Transverse colon (tissue), 4 donors: ENCODE measurements around the gene ZNRD2. TPM values are rescaled to one million over a fixed set of nuclear protein-coding genes. Genes with fewer than 3 reads are reported as not detected.

Experiments used
- DNase-seq: peaks from one replicate; pipeline ENCODE4 v3.0.0-alpha.2; 2019
- H3K27ac ChIP-seq, 4 donors: fragments of 200-600 bp; sonication (generic); 2 replicates each; pipeline ENCODE4 v1.5.1; 2016 to 2018; ENCODE audit warnings: inconsistent platforms in 4 of 4
- H3K27me3 ChIP-seq: fragments of 200-600 bp; sonication (generic); 2 replicates; pipeline ENCODE4 v1.5.1; 2017; ENCODE audit warnings: inconsistent platforms
- H3K36me3 ChIP-seq, 4 donors: fragments of 200-600 bp; sonication (generic); 2 replicates each; pipeline ENCODE4 v1.5.1; 2017 to 2019; ENCODE audit warnings: inconsistent platforms in 4 of 4
- H3K4me1 ChIP-seq, 4 donors: fragments of 200-600 bp; sonication (generic); 2 replicates each; pipeline ENCODE4 v1.5.1; 2017 to 2020; ENCODE audit warnings: inconsistent platforms in 4 of 4
- H3K4me3 ChIP-seq, 4 donors: fragments of 200-600 bp; sonication (generic); 1 replicate in 1 of 4; 2 replicates in 3 of 4; pipeline versions ENCODE4 v1.5.1 to v1.6.1; 2017 to 2019; ENCODE audit warnings: inconsistent platforms in 4 of 4
- H3K9me3 ChIP-seq, 2 donors: fragments of 200-600 bp; sonication (generic); 2 replicates each; pipeline ENCODE4 v1.5.1; 2017 to 2019; ENCODE audit warnings: inconsistent platforms in 2 of 2
- CTCF ChIP-seq, 5 experiments: fragments of 200-600 bp in 3 of 5; fragments of 450-650 bp in 2 of 5; sonication (generic) in 3 of 5; IDR thresholded peaks; 1 replicate in 2 of 5; 2 replicates in 3 of 5; pipeline ENCODE4 v1.5.1; 2016 to 2017; ENCODE audit warnings: antibody characterized with exemption in 5 of 5, inconsistent platforms in 3 of 5, mild to moderate bottlenecking in 2 of 5, moderate library complexity in 1 of 5
- EP300 ChIP-seq: sonication (generic); formaldehyde crosslinking; IDR thresholded peaks from one replicate; pipeline ENCODE4 v1.6.1; 2017; ENCODE audit warnings: antibody characterized with exemption, low read depth
- POLR2A ChIP-seq: fragments of 450-650 bp; IDR thresholded peaks from one replicate; pipeline ENCODE4 v1.6.1; 2016; ENCODE audit warnings: antibody characterized with exemption, mild to moderate bottlenecking, moderate library complexity
- POLR2AphosphoS5 ChIP-seq, 3 donors: sonication (generic); formaldehyde crosslinking; IDR thresholded peaks; one replicate each; pipeline ENCODE4 v1.6.1; 2016; ENCODE audit warnings: antibody characterized with exemption in 3 of 3
- WGBS, 2 donors: methylation state at CpG; one replicate each; pipeline ENCODE4 v1.1.5; 2018; ENCODE audit warnings: low coverage in 1 of 2; 5-methylcytosine and 5-hydroxymethylcytosine counted together
- in situ Hi-C, 4 donors: fragments of 200-750 bp; cut with MboI; loops; one replicate each; pipeline versions ENCODE4 v1.15.0 to v1.15.1; 2017; ENCODE audit warnings: low sequenced_read_pairs in 3 of 4, low pct_ligation_motif_present in 1 of 4, low pct_unique_long_range_greater_than_20kb in 1 of 4
- intact Hi-C: fragments of 100-400 bp; cut with DNase I; formaldehyde crosslinking; loops from one replicate; pipeline ENCODE4 v1.15.1; 2023; ENCODE audit warnings: low total_unique reads
- total RNA-seq, 4 donors: library from RNA; depleted of rRNA; stranded (reverse); fragments of >200 nt; gene quantifications; one replicate each; pipeline ENCODE4 v1.1.0, GENCODE V29; 2016

The ZNRD2 gene
- total RNA-seq, 4 donors from 2014 or later = 6.4 to 38.4 (median 27.9) TPM

GRCh38 chr11:65598258-65598699 is 28.0 kb downstream of the ZNRD2 start:
- in situ Hi-C loops (no loop called here), intact Hi-C loops (no loop called here)
- peaks cover 0 to 16% (median 10%) of the 10 kb centered on the region in 4 donors for H3K4me1 ChIP-seq
- no peak for DNase-seq
- H3K9me3 ChIP-seq = no peaks in the 10 kb centered on the region
- peaks cover 0 to 15% (median 5%) of the 10 kb centered on the region in 4 donors for H3K36me3 ChIP-seq
- H3K4me3 ChIP-seq = no peak overlapping the region
- WGBS, 2 donors = 96% methylated on average over 12 of the region's 16 CpGs; no CpG with 5 or more reads in 1 of the 2 donors
- no peak for TF ChIP-seq EP300
- no peak for TF ChIP-seq CTCF (IDR thresholded peaks at IDR 0.05)
- TF ChIP-seq POLR2A = no peak
- no peak for TF ChIP-seq POLR2AphosphoS5 (IDR thresholded peaks at IDR 0.05)
- H3K27ac ChIP-seq = no peak overlapping the region
- no peaks in the 10 kb centered on the region for H3K27me3 ChIP-seq

- in situ Hi-C loops = no loop called here
- peaks cover 0 to 15% (median 5%) of the 10 kb centered on the region in 4 donors for H3K36me3 ChIP-seq
- H3K27me3 ChIP-seq = no peaks in the 10 kb centered on the region
- DNase-seq = no peak
- TF ChIP-seq POLR2AphosphoS5 (IDR thresholded peaks at IDR 0.05) (no peak), CTCF (IDR thresholded peaks at IDR 0.05) (no peak), POLR2A (no peak)
- H3K4me3 ChIP-seq = no peak overlapping the region
- intact Hi-C loops = no loop called here
- H3K9me3 ChIP-seq = no peaks in the 10 kb centered on the region
- H3K27ac ChIP-seq = no peak overlapping the region
- WGBS, 2 donors = 91 to 100% methylated on average over 2 to 49 of the region's 49 CpGs
- H3K4me1 ChIP-seq = peaks cover 0 to 9% (median 9%) of the 10 kb centered on the region in 4 donors
These were observed 29.1 kb downstream of the ZNRD2 start for GRCh38 chr11:65599216-65599954.

- Histone ChIP-seq H3K36me3 (peaks cover 0 to 18% (median 7%) of the 10 kb centered on the region in 4 donors), H3K9me3 (no peaks in the 10 kb centered on the region), H3K27ac (no peak overlapping the region), H3K4me1 (peaks cover 0 to 9% (median 9%) of the 10 kb centered on the region in 4 donors), H3K27me3 (no peaks in the 10 kb centered on the region), H3K4me3 (no peak overlapping the region)
- no peak for DNase-seq
- 100% methylated on average over 6 of the region's 6 CpGs; no CpG with 5 or more reads in 1 of the 2 donors for WGBS, 2 donors
- TF ChIP-seq POLR2A (no peak), POLR2AphosphoS5 (IDR thresholded peaks at IDR 0.05) (no peak), CTCF (IDR thresholded peaks at IDR 0.05) (no peak), EP300 (no peak)
- in situ Hi-C loops (loop anchor here in 1 of 4 donors (5.0 kb wide), 1 partner anchor 58 kb away; no protein-coding TSS in a partner anchor), intact Hi-C loops (no loop called here)
These were observed 29.6 kb downstream of the ZNRD2 start for GRCh38 chr11:65599955-65600246.

- intact Hi-C loops (no loop called here), in situ Hi-C loops (loop anchor here in 1 of 4 donors (5.0 kb wide), 1 partner anchor 62 kb away; no protein-coding TSS in a partner anchor)
- TF ChIP-seq POLR2AphosphoS5 (IDR thresholded peaks at IDR 0.05) (no peak), CTCF (IDR thresholded peaks at IDR 0.05) (no peak), EP300 (no peak), POLR2A (no peak)
- peaks cover 7 to 22% (median 12%) of the 10 kb centered on the region in 4 donors for H3K4me1 ChIP-seq
- no peak overlapping the region for H3K4me3 ChIP-seq
- WGBS, 2 donors = 92% methylated on average over 1 of the region's 1 CpG; no CpG with 5 or more reads in 1 of the 2 donors
- no peaks in the 10 kb centered on the region for H3K9me3 ChIP-seq
- H3K27ac ChIP-seq = no peak overlapping the region
- H3K36me3 ChIP-seq = peaks cover 0 to 19% (median 9%) of the 10 kb centered on the region in 4 donors
- DNase-seq = no peak
- H3K27me3 ChIP-seq = no peaks in the 10 kb centered on the region
These were observed 34.0 kb downstream of the ZNRD2 start for GRCh38 chr11:65604258-65604657.
